H9 (cell line): Measurements from ENCODE around the gene DGKG. TPM values are rescaled to one million over a fixed set of nuclear protein-coding genes. Genes with fewer than 3 reads are reported as not detected.

ENCODE experiments used
- DNase-seq: peaks from one replicate; pipeline ENCODE4 v3.0.0-alpha.2; 2017
- H2AFZ ChIP-seq: one replicate; pipeline ENCODE4 v1.6.1; 2013; ENCODE audit warnings: mild to moderate bottlenecking, low read length, control low read depth, moderate library complexity
- H2AK5ac ChIP-seq: 2 replicates; pipeline ENCODE4 v1.6.1; 2013; ENCODE audit warnings: low read length, control low read depth, mixed read lengths; ENCODE audit not compliant: insufficient read length
- H2BK120ac ChIP-seq: one replicate; pipeline ENCODE4 v1.6.1; 2013; ENCODE audit warnings: low read depth, mild to moderate bottlenecking, low read length, control low read depth, inconsistent platforms; ENCODE audit not compliant: poor library complexity, severe bottlenecking
- H2BK12ac ChIP-seq: 2 replicates; pipeline ENCODE4 v1.6.1; 2013; ENCODE audit warnings: low read length, control low read depth, mixed read lengths, low read depth; ENCODE audit not compliant: insufficient read length
- H2BK15ac ChIP-seq: 2 replicates; pipeline ENCODE4 v1.6.1; 2013; ENCODE audit warnings: low read depth, low read length, control low read depth
- H2BK20ac ChIP-seq: one replicate; pipeline ENCODE4 v1.6.1; 2013; ENCODE audit warnings: low read depth, mild to moderate bottlenecking, low read length, control low read depth, inconsistent platforms; ENCODE audit not compliant: poor library complexity, severe bottlenecking
- H2BK5ac ChIP-seq: 2 replicates; pipeline ENCODE4 v1.6.1; 2013; ENCODE audit warnings: low read length, control low read depth, mixed read lengths; ENCODE audit not compliant: insufficient read length
- H3K14ac ChIP-seq: 2 replicates; pipeline ENCODE4 v1.6.1; 2013; ENCODE audit warnings: low read length, control low read depth; ENCODE audit not compliant: insufficient read depth
- H3K18ac ChIP-seq: 2 replicates; pipeline ENCODE4 v1.6.1; 2013; ENCODE audit warnings: low read depth, mild to moderate bottlenecking, mixed read lengths, low read length, control low read depth; ENCODE audit not compliant: insufficient read length
- H3K23ac ChIP-seq: 2 replicates; pipeline ENCODE4 v1.6.1; 2013; ENCODE audit warnings: low read length, control low read depth, mixed read lengths, low read depth; ENCODE audit not compliant: insufficient read length
- H3K23me2 ChIP-seq: 2 replicates; pipeline ENCODE4 v1.6.1; 2013; ENCODE audit warnings: low read depth, mild to moderate bottlenecking, mixed read lengths, low read length, control low read depth; ENCODE audit not compliant: insufficient read length, poor library complexity, severe bottlenecking
- H3K27ac ChIP-seq: 2 replicates; pipeline ENCODE4 v1.5.1; 2013; ENCODE audit warnings: low read length, control low read depth, mixed read lengths, low read depth; ENCODE audit not compliant: insufficient read length
- H3K27me3 ChIP-seq: 2 replicates; pipeline ENCODE4 v1.6.1; 2013; ENCODE audit warnings: low read length, control low read depth, inconsistent platforms; ENCODE audit not compliant: insufficient read depth
- H3K4ac ChIP-seq: 2 replicates; pipeline ENCODE4 v1.6.1; 2013; ENCODE audit warnings: low read depth, mild to moderate bottlenecking, control low read depth, inconsistent platforms, low read length, moderate library complexity
- H3K4me1 ChIP-seq: 2 replicates; pipeline ENCODE4 v1.6.1; 2013; ENCODE audit warnings: low read length, control low read depth, inconsistent platforms; ENCODE audit not compliant: insufficient read depth
- H3K4me2 ChIP-seq: 2 replicates; pipeline ENCODE4 v1.6.1; 2013; ENCODE audit warnings: low read length, control low read depth, mixed read lengths; ENCODE audit not compliant: insufficient read length, insufficient read depth
- H3K56ac ChIP-seq: 2 replicates; pipeline ENCODE4 v1.6.1; 2013; ENCODE audit warnings: low read depth, mild to moderate bottlenecking, mixed read lengths, low read length, control low read depth; ENCODE audit not compliant: insufficient read length
- H3K79me1 ChIP-seq: 2 replicates; pipeline ENCODE4 v1.6.1; 2013; ENCODE audit warnings: low read depth, mild to moderate bottlenecking, moderate library complexity, low read length, control low read depth, inconsistent platforms; ENCODE audit not compliant: insufficient read depth, poor library complexity, severe bottlenecking
- H3K79me2 ChIP-seq: 2 replicates; pipeline ENCODE4 v1.6.1; 2013; ENCODE audit warnings: low read length, control low read depth, inconsistent platforms; ENCODE audit not compliant: insufficient read depth
- H3K9ac ChIP-seq: 2 replicates; pipeline ENCODE4 v1.6.1; 2013; ENCODE audit warnings: low read length, control low read depth, mixed read lengths; ENCODE audit not compliant: insufficient read length; ENCODE audit errors: extremely low read depth
- H3K9me3 ChIP-seq: one replicate; pipeline ENCODE4 v1.6.1; 2013; ENCODE audit warnings: low read depth, low read length, inconsistent platforms; ENCODE audit not compliant: control insufficient read depth
- H3T11ph ChIP-seq: one replicate; pipeline ENCODE4 v1.6.1; 2013; ENCODE audit warnings: mild to moderate bottlenecking, low read length, control low read depth, inconsistent platforms
- H4K20me1 ChIP-seq: one replicate; pipeline ENCODE4 v1.6.1; 2013; ENCODE audit not compliant: control insufficient read depth, insufficient read length, insufficient read depth
- H4K5ac ChIP-seq: 2 replicates; pipeline ENCODE4 v1.6.1; 2013; ENCODE audit warnings: low read depth, mild to moderate bottlenecking, mixed read lengths, low read length, control low read depth; ENCODE audit not compliant: insufficient read length
- H4K8ac ChIP-seq: replicated peaks from 2 replicates; pipeline ENCODE4 v1.6.1; 2013; ENCODE audit warnings: low read length, control low read depth, mixed read lengths, low read depth; ENCODE audit not compliant: insufficient read length
- H4K91ac ChIP-seq: 2 replicates; pipeline ENCODE4 v1.6.1; 2013; ENCODE audit warnings: low read depth, mild to moderate bottlenecking, moderate library complexity, mixed read lengths, low read length, control low read depth; ENCODE audit not compliant: insufficient read length
- H3K27ac Mint-ChIP-seq, 3 experiments: 2 replicates in 2 of 3; 3 replicates in 1 of 3; pipeline ENCODE4 v1.8.0; 2020 to 2021; ENCODE audit warnings: mixed read lengths in 3 of 3, mild to moderate bottlenecking in 1 of 3, moderate library complexity in 1 of 3
- H3K27me3 Mint-ChIP-seq: 2 replicates; pipeline ENCODE4 v1.8.0; 2021; ENCODE audit warnings: low read depth, mild to moderate bottlenecking, moderate library complexity, mixed read lengths
- H3K36me3 Mint-ChIP-seq, 3 experiments: 2 replicates in 2 of 3; 3 replicates in 1 of 3; pipeline ENCODE4 v1.8.0; 2020 to 2021; ENCODE audit warnings: low read depth in 3 of 3, mixed read lengths in 3 of 3; ENCODE audit not compliant: insufficient read depth in 1 of 3
- H3K4me1 Mint-ChIP-seq, 2 experiments: 2 replicates each; pipeline ENCODE4 v1.8.0; 2020; ENCODE audit warnings: mixed read lengths in 2 of 2
- H3K4me3 Mint-ChIP-seq, 2 experiments: 2 replicates in 1 of 2; 3 replicates in 1 of 2; pipeline ENCODE4 v1.8.0; 2020 to 2021; ENCODE audit warnings: mild to moderate bottlenecking in 2 of 2, mixed read lengths in 2 of 2, moderate library complexity in 1 of 2
- H3K9me3 Mint-ChIP-seq, 2 experiments: 2 replicates in 1 of 2; 3 replicates in 1 of 2; pipeline ENCODE4 v1.8.0; 2020; ENCODE audit warnings: mild to moderate bottlenecking in 2 of 2, mixed read lengths in 2 of 2, moderate library complexity in 1 of 2
- CTCF ChIP-seq: fragments of 200-600 bp; sonication (generic); conservative IDR thresholded peaks from 3 replicates; pipeline ENCODE4 v1.8.0; 2021; ENCODE audit warnings: antibody characterized with exemption, mild to moderate bottlenecking
- WGBS: extraction: QIAGEN DNeasy Blood & Tissue Kit; methylation state at CpG from one replicate; pipeline ENCODE4 v1.1.7; 2013; ENCODE audit warnings: missing lambda C conversion rate, low lambda C conversion rate, mixed read lengths; ENCODE audit not compliant: insufficient read length; ENCODE audit errors: extremely low coverage; 5-methylcytosine and 5-hydroxymethylcytosine counted together
- total RNA-seq: library from RNA; stranded (reverse); gene quantifications from 2 replicates; pipeline ENCODE4 v1.2.1, GENCODE V29; 2021

Gene DGKG
- total RNA-seq, 1 experiment from 2014 or later = not detected

- Histone ChIP-seq H2BK12ac (no peak overlapping the region), H3K4me2 (no peak overlapping the region), H2BK15ac (no peak overlapping the region), H3K9me3 (no peaks in the 10 kb centered on the region), H3K18ac (no peak overlapping the region), H2BK120ac (no peak overlapping the region), H2BK5ac (no peak overlapping the region), H4K20me1 (no peaks in the 10 kb centered on the region), H3K56ac (no peak overlapping the region), H3T11ph (no peak overlapping the region), H4K91ac (no peak overlapping the region), H4K5ac (no peak overlapping the region), H3K23me2 (no peaks in the 10 kb centered on the region), H3K79me1 (no peaks in the 10 kb centered on the region), H2AFZ (no peak overlapping the region), H2AK5ac (no peak overlapping the region), H3K9ac (no peak overlapping the region), H2BK20ac (no peak overlapping the region), H3K23ac (no peak overlapping the region), H3K79me2 (no peaks in the 10 kb centered on the region), H3K14ac (no peak overlapping the region), H3K4me1 (peaks cover 3% of the 10 kb centered on the region), H4K8ac (no peak overlapping the region), H3K27me3 (no peaks in the 10 kb centered on the region), H3K27ac (no peak overlapping the region), H3K4ac (no peak overlapping the region)
- Mint-ChIP-seq H3K36me3 (no peaks in the 10 kb centered on the region; a peak in 1 of 7 replicates), H3K9me3 (no peaks in the 10 kb centered on the region), H3K4me1 (peaks cover 26 to 34% of the 10 kb centered on the region in 2 experiments), H3K4me3 (no peak overlapping the region), H3K27me3 (peaks cover 31% of the 10 kb centered on the region), H3K27ac (no peak overlapping the region)
- WGBS = no CpG with 5 or more reads among the region's 3 CpGs
- no peak for DNase-seq
- no peak for TF ChIP-seq CTCF
Observed at GRCh38 chr3:186212611-186213010, 149.4 kb downstream of the DGKG start.
